EL (cell line): ENCODE results near the gene SEC24D.
"Not testable (repeated sequence)": the region's sequence is repeated elsewhere in the genome, so short reads cannot be mapped to it uniquely, and the experiment has no call there.

Experiments used
- DNase-seq: peaks from one replicate; pipeline ENCODE4 v3.0.0-alpha.2; 2016

SEC24D gene

GRCh38 chr4:118835571-118836300, at the start of gene SEC24D:
TSS of gene SEC24D (minus strand) at chr4:118836126. CDS start at chr4:118833696, 2,430 bp downstream.
- peak; percentile 89 for DNase-seq

- no peak for DNase-seq
Measured at GRCh38 chr4:118884716-118885115, 48.8 kb upstream of the SEC24D start.

GRCh38 chr4:118883861-118884260, 47.9 kb upstream of the SEC24D start:
- DNase-seq: no peak

- DNase-seq: no peak
Measured at GRCh38 chr4:118881512-118882146, 45.7 kb upstream of the SEC24D start.

GRCh38 chr4:118879409-118879808, 43.5 kb upstream of the SEC24D start:
- DNase-seq: no peak

- not testable (repeated sequence) for DNase-seq
Measured at GRCh38 chr4:118878507-118878906, 42.6 kb upstream of the SEC24D start.

- DNase-seq: no peak
Measured at GRCh38 chr4:118877797-118878196, 41.9 kb upstream of the SEC24D start.

GRCh38 chr4:118872181-118872580, 36.3 kb upstream of the SEC24D start:
- no peak for DNase-seq

- DNase-seq: peak; percentile 55
Measured at GRCh38 chr4:118869808-118870342, 33.9 kb upstream of the SEC24D start.

- no peak for DNase-seq
Measured at GRCh38 chr4:118867311-118868067, 31.6 kb upstream of the SEC24D start.

- DNase-seq: no peak
Measured at GRCh38 chr4:118866442-118866841, 30.5 kb upstream of the SEC24D start.

- peak; percentile 47 for DNase-seq
Measured at GRCh38 chr4:118865091-118865708, 29.3 kb upstream of the SEC24D start.

GRCh38 chr4:118858779-118859178, 22.9 kb upstream of the SEC24D start:
- DNase-seq: no peak

- no peak for DNase-seq
Measured at GRCh38 chr4:118857760-118858159, 21.8 kb upstream of the SEC24D start.

- peak; percentile 31 for DNase-seq
Measured at GRCh38 chr4:118850488-118851173, 14.7 kb upstream of the SEC24D start.

- DNase-seq: no peak
Measured at GRCh38 chr4:118849867-118850487, 14.1 kb upstream of the SEC24D start.

GRCh38 chr4:118848901-118849300, 13.0 kb upstream of the SEC24D start:
- DNase-seq: no peak

GRCh38 chr4:118848242-118848641, 12.3 kb upstream of the SEC24D start:
- no peak for DNase-seq

- no peak for DNase-seq
Measured at GRCh38 chr4:118846979-118847378, 11.1 kb upstream of the SEC24D start.

- no peak for DNase-seq
Measured at GRCh38 chr4:118845552-118846050, 9.7 kb upstream of the SEC24D start.

GRCh38 chr4:118843237-118843636, 7.3 kb upstream of the SEC24D start:
- no peak for DNase-seq

- peak; percentile 71 for DNase-seq
Measured at GRCh38 chr4:118842055-118842454, 6.1 kb upstream of the SEC24D start.
